ELF-1 (cell line): ENCODE measurements around the gene MFAP3.

Experiments
- DNase-seq: peaks from one replicate; pipeline ENCODE4 v3.0.0-alpha.2; 2016; ENCODE audit warnings: low read depth, low spot score

The MFAP3 gene

DNA sequence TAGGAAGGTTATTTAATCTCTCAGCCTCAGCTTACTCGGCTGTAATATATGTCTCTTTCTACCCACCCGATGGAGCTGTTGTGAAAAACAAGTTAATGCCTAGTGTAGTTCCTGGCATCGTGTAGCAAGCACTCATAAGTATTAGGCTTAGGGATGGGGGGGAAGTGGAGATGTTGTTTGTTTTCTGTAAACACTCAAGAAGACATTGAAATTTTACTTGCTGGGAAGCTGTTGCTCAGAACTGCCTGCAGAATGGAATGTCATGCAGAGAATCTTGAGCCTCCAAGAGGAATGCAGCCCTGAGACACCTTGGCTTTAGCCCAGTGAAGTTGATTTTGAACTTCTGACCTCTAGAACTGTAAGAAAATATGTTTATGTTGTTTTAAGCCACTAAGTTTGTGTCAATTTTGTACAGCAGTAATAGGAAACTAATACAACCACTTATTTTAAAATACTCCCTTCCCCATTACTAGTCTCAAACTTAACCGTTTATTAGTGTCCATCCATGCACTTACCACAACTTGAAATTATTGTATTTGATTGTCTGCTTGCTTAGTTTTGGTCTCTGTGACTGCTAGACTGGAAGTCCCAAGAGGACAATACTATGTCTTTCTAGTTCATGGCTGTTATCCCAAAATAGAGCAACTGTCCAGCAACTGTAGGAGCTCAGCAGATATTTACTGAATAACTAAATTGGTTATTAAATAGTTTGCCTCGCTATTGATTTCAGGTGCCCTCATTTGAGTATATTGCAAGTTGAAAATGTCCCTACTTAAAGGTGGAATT lies 53.8 kb downstream of the MFAP3 start:
- DNase-seq = peak; percentile 19

DNA sequence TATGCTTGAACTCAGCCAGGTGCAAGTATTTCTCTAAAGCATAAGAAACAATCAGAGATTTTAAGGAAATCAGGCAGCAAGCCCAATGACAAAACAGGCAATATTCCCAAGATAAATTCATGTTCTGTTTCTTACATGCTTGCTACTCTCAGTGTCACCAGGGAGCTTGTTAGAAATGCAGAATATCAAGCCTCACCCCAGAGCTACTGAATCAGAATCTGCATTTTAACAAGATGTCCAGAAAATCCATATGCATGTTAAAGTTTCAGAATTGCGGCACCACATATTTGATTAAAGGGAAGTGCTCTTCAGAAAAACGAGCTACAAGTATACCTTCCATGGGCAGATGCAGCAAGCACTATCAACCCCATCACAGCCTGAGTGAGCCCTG lies 54.4 kb downstream of the MFAP3 start:
- no peak for DNase-seq

DNA sequence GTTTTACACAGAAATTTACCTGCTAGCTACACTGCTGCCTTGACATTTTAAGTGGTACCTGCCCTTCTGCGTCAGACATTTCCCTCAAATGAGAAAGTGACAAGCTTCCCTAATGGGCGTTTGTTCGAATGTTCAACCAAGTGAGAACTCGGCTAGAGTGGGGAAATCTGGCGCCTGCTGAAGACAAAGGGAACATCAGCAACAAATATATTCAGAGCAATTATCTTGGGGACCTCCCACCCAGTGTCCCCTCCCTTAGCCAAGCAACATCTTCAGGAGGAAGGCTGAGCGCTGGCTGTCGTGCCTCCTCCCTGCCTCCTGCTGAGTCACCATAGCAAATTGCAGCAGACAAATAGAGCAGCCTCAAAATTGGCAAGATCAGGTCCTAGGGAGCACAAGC lies 57.1 kb downstream of the MFAP3 start:
- DNase-seq = no peak

DNA sequence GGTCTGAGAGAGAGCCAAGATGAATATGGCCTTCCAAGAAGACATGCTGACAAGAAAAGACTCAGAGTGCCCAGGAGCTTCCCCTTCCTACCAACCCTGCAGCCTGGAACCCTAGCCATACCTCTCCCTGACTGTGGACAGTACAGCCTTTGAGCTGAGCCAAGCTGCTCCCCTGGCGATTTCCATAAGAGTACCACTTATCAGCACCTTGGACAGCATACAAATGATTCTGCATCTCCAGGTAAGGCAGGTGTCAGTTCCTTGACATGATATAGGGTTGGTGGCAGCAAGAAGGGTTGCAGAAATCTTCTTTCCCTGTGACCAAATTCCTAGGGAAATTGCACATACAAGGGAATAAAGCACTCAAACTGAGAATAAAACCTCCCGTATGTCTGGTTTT lies 58.3 kb downstream of the MFAP3 start:
- peak; percentile 35 for DNase-seq

DNA sequence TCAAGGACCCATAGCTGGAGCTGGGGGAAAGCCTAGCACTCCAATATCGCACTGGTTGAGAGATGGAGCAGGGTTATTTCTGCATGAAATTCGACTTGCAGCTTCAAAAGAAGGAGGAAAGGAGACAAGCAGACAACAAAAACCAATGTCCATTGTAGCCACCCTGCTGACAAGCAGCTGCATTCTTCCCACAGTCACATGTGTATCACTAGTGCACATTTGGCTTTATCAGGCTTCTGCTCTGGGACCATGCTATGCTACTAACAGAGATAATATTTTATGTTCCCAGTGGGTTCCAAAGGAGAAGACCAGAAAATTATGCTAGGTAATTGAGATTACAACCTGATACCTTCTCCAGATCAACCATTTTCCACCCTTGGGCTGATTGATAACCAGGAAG lies 59.7 kb downstream of the MFAP3 start:
- DNase-seq = no peak

DNA sequence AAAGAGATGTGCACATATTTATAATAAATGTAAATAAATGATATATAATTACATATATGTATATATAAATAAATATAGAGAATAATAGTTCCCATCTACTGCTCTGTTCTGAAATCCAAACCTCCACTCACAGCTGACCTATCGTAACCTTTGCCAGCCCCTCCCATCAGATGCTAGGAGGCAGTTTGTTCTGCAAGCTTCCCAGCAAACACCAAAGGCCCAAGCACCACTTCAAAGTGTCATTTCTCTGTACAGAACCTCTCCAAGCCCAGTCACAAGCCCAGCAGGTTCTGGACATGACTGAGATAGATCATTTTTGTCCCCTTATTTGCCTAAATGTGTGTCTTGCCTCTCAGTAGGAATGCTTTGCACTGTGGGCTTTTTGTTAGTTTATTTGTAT lies 62.4 kb downstream of the MFAP3 start:
- no peak for DNase-seq

DNA sequence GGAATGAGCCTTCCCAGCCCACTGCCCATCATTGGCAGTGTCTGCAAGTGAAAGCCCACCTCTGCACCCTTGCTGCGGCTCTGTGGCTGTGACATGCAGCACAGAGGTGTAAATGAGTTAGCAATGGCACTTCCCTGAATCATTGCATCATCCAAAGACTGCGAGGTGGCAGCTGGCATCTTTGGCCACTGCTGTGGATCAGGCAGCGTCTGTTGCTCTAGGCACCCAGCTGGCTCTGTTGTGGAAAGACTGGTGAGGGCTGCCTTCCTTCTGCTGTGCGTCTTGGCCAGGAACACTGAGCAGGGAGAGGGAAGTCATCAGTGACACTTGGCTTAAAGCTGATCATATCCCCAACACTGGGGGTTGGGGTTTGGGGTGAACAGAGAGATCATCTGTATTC lies 64.5 kb downstream of the MFAP3 start:
- no peak for DNase-seq
